Uterus (tissue), 2 donors: ENCODE data around the gene ZDBF2.

Source experiments
- POLR2A ChIP-seq, 2 donors: fragments of 450-650 bp; IDR thresholded peaks; one replicate each; pipeline ENCODE4 v1.6.1; 2016; ENCODE audit warnings: antibody characterized with exemption in 2 of 2, mild to moderate bottlenecking in 1 of 2, moderate library complexity in 1 of 2
- TF ChIP-seq, protein P1 (sequence below), 4 experiments: fragments of 200-600 bp in 2 of 4; fragments of 450-650 bp in 2 of 4; sonication (generic) in 2 of 4; IDR thresholded peaks; one replicate each; pipeline ENCODE4 v1.5.1; 2016 to 2019; ENCODE audit warnings: antibody characterized with exemption in 4 of 4, mild to moderate bottlenecking in 2 of 4, moderate library complexity in 1 of 4

DNA sequence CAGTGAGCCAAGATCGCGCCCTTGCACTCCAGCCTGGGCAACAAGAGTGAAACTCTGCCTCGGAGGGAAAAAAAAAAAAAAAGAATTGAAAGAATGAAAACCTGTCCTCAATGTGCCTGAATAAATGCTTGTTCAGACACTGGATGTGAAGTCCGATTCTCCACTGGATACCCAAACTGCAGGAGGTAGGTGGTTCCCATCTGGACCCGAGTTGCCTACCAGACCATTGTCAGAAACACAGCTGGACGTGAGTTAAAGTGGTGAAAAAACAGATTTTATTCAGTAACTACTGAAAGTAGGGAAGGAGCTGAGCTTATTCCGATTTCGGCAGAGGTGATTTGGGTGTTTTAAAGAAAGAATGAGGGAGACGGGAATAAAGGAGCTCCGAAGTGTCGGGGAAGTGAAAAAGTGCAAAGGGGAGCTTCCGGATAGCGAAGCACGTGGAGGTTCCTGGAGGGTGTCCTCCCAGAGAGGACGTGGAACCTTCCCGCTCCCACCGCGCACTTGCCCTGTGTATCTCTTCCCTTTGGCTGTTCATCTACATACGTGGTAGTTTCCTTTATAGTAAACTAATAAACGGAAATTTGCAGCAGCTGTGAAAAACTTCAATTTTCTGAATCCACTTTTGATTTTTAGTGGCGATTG, 10.4 kb upstream of the ZDBF2 start:
- TF ChIP-seq, protein P1, sequence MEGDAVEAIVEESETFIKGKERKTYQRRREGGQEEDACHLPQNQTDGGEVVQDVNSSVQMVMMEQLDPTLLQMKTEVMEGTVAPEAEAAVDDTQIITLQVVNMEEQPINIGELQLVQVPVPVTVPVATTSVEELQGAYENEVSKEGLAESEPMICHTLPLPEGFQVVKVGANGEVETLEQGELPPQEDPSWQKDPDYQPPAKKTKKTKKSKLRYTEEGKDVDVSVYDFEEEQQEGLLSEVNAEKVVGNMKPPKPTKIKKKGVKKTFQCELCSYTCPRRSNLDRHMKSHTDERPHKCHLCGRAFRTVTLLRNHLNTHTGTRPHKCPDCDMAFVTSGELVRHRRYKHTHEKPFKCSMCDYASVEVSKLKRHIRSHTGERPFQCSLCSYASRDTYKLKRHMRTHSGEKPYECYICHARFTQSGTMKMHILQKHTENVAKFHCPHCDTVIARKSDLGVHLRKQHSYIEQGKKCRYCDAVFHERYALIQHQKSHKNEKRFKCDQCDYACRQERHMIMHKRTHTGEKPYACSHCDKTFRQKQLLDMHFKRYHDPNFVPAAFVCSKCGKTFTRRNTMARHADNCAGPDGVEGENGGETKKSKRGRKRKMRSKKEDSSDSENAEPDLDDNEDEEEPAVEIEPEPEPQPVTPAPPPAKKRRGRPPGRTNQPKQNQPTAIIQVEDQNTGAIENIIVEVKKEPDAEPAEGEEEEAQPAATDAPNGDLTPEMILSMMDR (IDR thresholded peaks at IDR 0.05) = no peak
- no peak for TF ChIP-seq POLR2A (IDR thresholded peaks at IDR 0.05)
